ENCODE data around the gene CTDSPL2. TPM values are rescaled to one million over a fixed set of nuclear protein-coding genes. Genes with fewer than 3 reads are reported as not detected.

Gene CTDSPL2
- total and polyA plus RNA-seq, 2 donors (not counting 3 experiments of a cell fraction or from before 2014, with no cell fraction given): 12.2 to 55.1 TPM

DNA sequence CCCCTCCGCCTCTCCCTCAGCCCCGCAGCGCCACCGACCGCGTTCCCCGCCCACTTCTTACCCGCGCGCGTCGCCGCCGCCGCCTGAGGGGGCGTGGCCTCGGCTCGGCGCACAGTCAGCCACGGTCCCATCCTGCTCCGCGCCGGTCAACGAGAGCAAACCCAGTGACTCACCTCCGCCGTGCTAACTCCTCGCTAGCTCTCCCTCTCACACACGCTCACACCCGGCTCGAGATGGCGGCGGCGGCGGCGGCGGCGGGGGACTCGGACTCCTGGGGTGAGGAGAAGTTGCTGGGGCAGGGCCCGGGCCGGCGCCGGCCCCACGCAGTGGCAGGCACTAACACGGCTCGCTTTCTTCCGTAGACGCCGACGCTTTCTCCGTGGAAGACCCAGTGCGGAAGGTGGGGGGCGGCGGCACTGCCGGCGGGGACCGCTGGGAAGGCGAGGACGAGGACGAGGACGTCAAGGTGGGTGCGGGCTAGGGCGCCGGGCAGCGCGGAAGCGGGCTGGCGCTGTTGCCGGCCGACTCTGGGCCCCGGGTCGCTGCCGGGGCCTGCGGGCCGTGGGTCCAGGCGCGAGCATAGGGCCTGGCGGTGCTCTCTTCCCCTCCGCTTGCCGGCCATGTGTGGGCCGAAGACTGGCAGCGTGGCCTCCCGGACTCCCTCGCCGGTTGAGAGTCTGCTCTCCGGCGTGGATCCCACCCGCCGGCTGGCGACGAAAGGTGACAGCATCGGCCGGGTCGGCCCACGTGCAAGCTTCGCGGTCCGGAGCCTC is 109.7 kb downstream of the CTDSPL2 start, which contains the start of gene EIF3J:
TSS of gene EIF3J (plus strand) at position 186 of the 773 bp plus-strand sequence. CDS start at position 234, 48 bp downstream.
- intact Hi-C loops (cut with micrococcal nuclease): loop anchor here (1.0 kb wide), 2 partner anchors 110 to 633 kb away; partner anchors contain the start of gene CTDSPL2

More for the DNA sequence above, 109.7 kb downstream of the CTDSPL2 start, which contains the start of gene EIF3J:
- DNase-seq (ENCODE audit: low read depth, low spot score) (peak; percentile 98), FAIRE-seq (peak; percentile 89)
- H3K4me1 ChIP-seq (ENCODE audit: control insufficient read depth, extremely low read depth, insufficient read depth, low read length): peaks cover 35% of the 10 kb centered on the region
- H3K27ac ChIP-seq (ENCODE audit: insufficient read depth, low read depth, low read length): peak within 1 kb of the TSS; percentile 80
- no TSS peak for BruUV-seq (replicated peaks)
- peak within 1 kb of the TSS; percentile 71 for H2AFZ ChIP-seq (ENCODE audit: low read depth, low read length)
- peak; percentile 33 for TF ChIP-seq MYC (IDR thresholded peaks at IDR 0.05; ENCODE audit: low read depth, low read length)
- TF ChIP-seq EZH2 (IDR thresholded peaks at IDR 0.05; ENCODE audit: borderline replicate concordance, low read depth, low read length, severe bottlenecking): no peak
- TF ChIP-seq JUN (IDR thresholded peaks at IDR 0.05; ENCODE audit: borderline replicate concordance, insufficient read depth, insufficient read length, low read depth): peak; percentile 46
- no peak for TF ChIP-seq POLR2A (IDR thresholded peaks at IDR 0.05; ENCODE audit: low read depth, low read length)
- TF ChIP-seq FOS (IDR thresholded peaks at IDR 0.05; ENCODE audit: borderline replicate concordance, insufficient read depth, low read length): peak; percentile 67
- peak; percentile 73 for TF ChIP-seq POLR2AphosphoS5 (IDR thresholded peaks at IDR 0.05; ENCODE audit: insufficient read depth, low read depth, low read length)
- TF ChIP-seq, protein P1, sequence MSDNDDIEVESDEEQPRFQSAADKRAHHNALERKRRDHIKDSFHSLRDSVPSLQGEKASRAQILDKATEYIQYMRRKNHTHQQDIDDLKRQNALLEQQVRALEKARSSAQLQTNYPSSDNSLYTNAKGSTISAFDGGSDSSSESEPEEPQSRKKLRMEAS (IDR thresholded peaks at IDR 0.05; ENCODE audit: insufficient read depth, insufficient read length): peak; percentile 68
- no peak for TF ChIP-seq GATA2 (IDR thresholded peaks at IDR 0.05; ENCODE audit: insufficient read depth, insufficient read length, low read depth, low read length)
- TF ChIP-seq, protein P2, sequence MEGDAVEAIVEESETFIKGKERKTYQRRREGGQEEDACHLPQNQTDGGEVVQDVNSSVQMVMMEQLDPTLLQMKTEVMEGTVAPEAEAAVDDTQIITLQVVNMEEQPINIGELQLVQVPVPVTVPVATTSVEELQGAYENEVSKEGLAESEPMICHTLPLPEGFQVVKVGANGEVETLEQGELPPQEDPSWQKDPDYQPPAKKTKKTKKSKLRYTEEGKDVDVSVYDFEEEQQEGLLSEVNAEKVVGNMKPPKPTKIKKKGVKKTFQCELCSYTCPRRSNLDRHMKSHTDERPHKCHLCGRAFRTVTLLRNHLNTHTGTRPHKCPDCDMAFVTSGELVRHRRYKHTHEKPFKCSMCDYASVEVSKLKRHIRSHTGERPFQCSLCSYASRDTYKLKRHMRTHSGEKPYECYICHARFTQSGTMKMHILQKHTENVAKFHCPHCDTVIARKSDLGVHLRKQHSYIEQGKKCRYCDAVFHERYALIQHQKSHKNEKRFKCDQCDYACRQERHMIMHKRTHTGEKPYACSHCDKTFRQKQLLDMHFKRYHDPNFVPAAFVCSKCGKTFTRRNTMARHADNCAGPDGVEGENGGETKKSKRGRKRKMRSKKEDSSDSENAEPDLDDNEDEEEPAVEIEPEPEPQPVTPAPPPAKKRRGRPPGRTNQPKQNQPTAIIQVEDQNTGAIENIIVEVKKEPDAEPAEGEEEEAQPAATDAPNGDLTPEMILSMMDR (IDR thresholded peaks at IDR 0.05; ENCODE audit: extremely low read depth in 1 of 2, insufficient read depth in 1 of 2, low read depth in 1 of 2, low read length in 2 of 2): no peak
- POLR2A ChIA-PET: interaction anchor here (0.5 to 1.8 kb wide), 7 partner anchors 8 to 239 kb away, joined by 3 to 12 read pairs (median 5); partner anchors contain the start of gene CTDSPL2
- H3K79me2 ChIP-seq (ENCODE audit: control insufficient read depth, insufficient read depth, low read length): peaks cover 56% of the 10 kb centered on the region
- peak within 1 kb of the TSS; percentile 96 for H3K4me2 ChIP-seq (ENCODE audit: insufficient read depth, low read length)
- CTCF ChIA-PET: interaction anchor here (0.6 to 2.2 kb wide), 7 partner anchors 9 to 48 kb away, joined by 3 to 13 read pairs (median 4); no protein-coding TSS in a partner anchor
- no peaks in the 10 kb centered on the region for H3K9me3 ChIP-seq (replicated peaks; ENCODE audit: control insufficient read depth, insufficient read depth, low read length)
- H3K4me3 ChIP-seq (replicated peaks in 1 of 3; ENCODE audit: insufficient read depth in 1 of 3, low read depth in 1 of 3, low read length in 3 of 3): peak within 1 kb of the TSS; percentile 70 to 92 (median 92)
- peaks cover 0 to 5% of the 10 kb centered on the region in 2 experiments for H3K36me3 ChIP-seq (ENCODE audit: control insufficient read depth in 2 of 2, extremely low read depth in 1 of 2, insufficient read depth in 2 of 2, low read length in 2 of 2)
- H3K9ac ChIP-seq (replicated peaks; ENCODE audit: extremely low read depth, insufficient read depth, low read length): peak within 1 kb of the TSS; percentile 89
- peaks cover 4% of the 10 kb centered on the region for H4K20me1 ChIP-seq (replicated peaks; ENCODE audit: control insufficient read depth, extremely low read depth, insufficient read depth, low read length)
- H3K27me3 ChIP-seq (ENCODE audit: control insufficient read depth in 2 of 2, insufficient read depth in 2 of 2, low read length in 2 of 2): no peaks in the 10 kb centered on the region
- no peaks in the 10 kb centered on the region for H3K9me1 ChIP-seq (replicated peaks; ENCODE audit: control insufficient read depth, extremely low read depth, insufficient read depth, low read length)
- dilution Hi-C loops (cut with MboI; ENCODE audit: extremely low pct_ligation_motif_present, low sequenced_read_pairs): no loop called here
